CD4-positive, alpha-beta T cell treated with Interleukin-17A for 1 hour (primary cell): Measurements from ENCODE around the gene ROR1.

Experiments
- DNase-seq: peaks from one replicate; pipeline ENCODE4 v3.0.0-alpha.2; 2020

Gene ROR1

GRCh38 chr1:64117492-64117891 lies 343.7 kb downstream of the ROR1 start:
- DNase-seq: no peak

GRCh38 chr1:64121766-64122385 lies 348.1 kb downstream of the ROR1 start:
- no peak for DNase-seq

- DNase-seq: no peak
Measured at GRCh38 chr1:64122588-64122987, 348.8 kb downstream of the ROR1 start.

GRCh38 chr1:64124704-64125440 lies 351.1 kb downstream of the ROR1 start:
- DNase-seq: no peak

GRCh38 chr1:64126581-64126980 lies 352.8 kb downstream of the ROR1 start:
- no peak for DNase-seq

GRCh38 chr1:64127297-64127696 lies 353.5 kb downstream of the ROR1 start:
- DNase-seq: no peak

- no peak for DNase-seq
Measured at GRCh38 chr1:64129701-64130100, 355.9 kb downstream of the ROR1 start.

GRCh38 chr1:64131155-64131554 lies 357.3 kb downstream of the ROR1 start:
- DNase-seq: no peak

- DNase-seq: no peak
Measured at GRCh38 chr1:64133036-64133435, 359.2 kb downstream of the ROR1 start.

- no peak for DNase-seq
Measured at GRCh38 chr1:64135462-64136223, 361.8 kb downstream of the ROR1 start.

- DNase-seq: no peak
Measured at GRCh38 chr1:64136296-64136695, 362.5 kb downstream of the ROR1 start.

GRCh38 chr1:64136752-64137411 lies 363.1 kb downstream of the ROR1 start:
- DNase-seq: peak; percentile 65

- DNase-seq: no peak
Measured at GRCh38 chr1:64137412-64137803, 363.6 kb downstream of the ROR1 start.

- no peak for DNase-seq
Measured at GRCh38 chr1:64139877-64140276, 366.1 kb downstream of the ROR1 start.

- DNase-seq: no peak
Measured at GRCh38 chr1:64140596-64140995, 366.8 kb downstream of the ROR1 start.

GRCh38 chr1:64147045-64147724 lies 373.4 kb downstream of the ROR1 start:
- no peak for DNase-seq

- no peak for DNase-seq
Measured at GRCh38 chr1:64147759-64148158, 373.9 kb downstream of the ROR1 start.

GRCh38 chr1:64150266-64150665 lies 376.4 kb downstream of the ROR1 start:
- DNase-seq: no peak

GRCh38 chr1:64150729-64151230 lies 377.0 kb downstream of the ROR1 start:
- no peak for DNase-seq

- DNase-seq: no peak
Measured at GRCh38 chr1:64155278-64155677, 381.5 kb downstream of the ROR1 start.

- DNase-seq: no peak
Measured at GRCh38 chr1:64161357-64161941, 387.6 kb downstream of the ROR1 start.

- DNase-seq: no peak
Measured at GRCh38 chr1:64162151-64162550, 388.3 kb downstream of the ROR1 start.
